ENCODE measurements around the gene TFR2.

TFR2 gene

GRCh38 chr7:100583132-100584053 is 58.0 kb downstream of the TFR2 start:
- no peaks in the 10 kb centered on the region; the same call in 1 of the 2 replicates for H3K4me1 ChIP-seq (ENCODE audit: insufficient read depth, low read length)
- peaks cover 13% of the 10 kb centered on the region; the same call in 1 of the 2 replicates for H3K36me3 ChIP-seq (ENCODE audit: insufficient read depth, low read length)
- no peaks in the 10 kb centered on the region for H3K9me3 ChIP-seq (ENCODE audit: control insufficient read depth, insufficient read depth, low read length)
- H3K9ac ChIP-seq (ENCODE audit: low read depth, low read length), result peak overlapping the region; percentile 32

GRCh38 chr7:100582650-100583049 is 58.7 kb downstream of the TFR2 start:
- Histone ChIP-seq H3K36me3 (ENCODE audit: insufficient read depth, low read length) (peaks cover 13% of the 10 kb centered on the region; the same call in 1 of the 2 replicates), H3K9ac (ENCODE audit: low read depth, low read length) (no peak overlapping the region), H3K4me1 (ENCODE audit: insufficient read depth, low read length) (no peaks in the 10 kb centered on the region; the same call in 1 of the 2 replicates), H3K9me3 (ENCODE audit: control insufficient read depth, insufficient read depth, low read length) (no peaks in the 10 kb centered on the region)

GRCh38 chr7:100582041-100582579 is 59.2 kb downstream of the TFR2 start:
- Histone ChIP-seq H3K36me3 (ENCODE audit: insufficient read depth, low read length) (peaks cover 13% of the 10 kb centered on the region; the same call in 1 of the 2 replicates), H3K4me1 (ENCODE audit: insufficient read depth, low read length) (no peaks in the 10 kb centered on the region; the same call in 1 of the 2 replicates), H3K9ac (ENCODE audit: low read depth, low read length) (no peak overlapping the region)

GRCh38 chr7:100580466-100581283 is 60.7 kb downstream of the TFR2 start:
- H3K36me3 ChIP-seq (ENCODE audit: insufficient read depth, low read length), result peaks cover 13% of the 10 kb centered on the region; the same call in 1 of the 2 replicates
- no peaks in the 10 kb centered on the region; the same call in 1 of the 2 replicates for H3K4me1 ChIP-seq (ENCODE audit: insufficient read depth, low read length)
- no peak overlapping the region for H3K9ac ChIP-seq (ENCODE audit: low read depth, low read length)
- H3K9me3 ChIP-seq (ENCODE audit: control insufficient read depth, insufficient read depth, low read length), result no peaks in the 10 kb centered on the region

More at GRCh38 chr7:100582041-100582579, 59.2 kb downstream of the TFR2 start:
- H3K9me3 ChIP-seq (ENCODE audit: control insufficient read depth, insufficient read depth, low read length), result no peaks in the 10 kb centered on the region

GRCh38 chr7:100578246-100579183 is 62.8 kb downstream of the TFR2 start:
- peaks cover 13% of the 10 kb centered on the region; the same call in 1 of the 2 replicates for H3K36me3 ChIP-seq (ENCODE audit: insufficient read depth, low read length)

GRCh38 chr7:100577507-100577906 is 63.8 kb downstream of the TFR2 start:
- Histone ChIP-seq H3K9ac (ENCODE audit: low read depth, low read length) (no peak overlapping the region), H3K9me3 (ENCODE audit: control insufficient read depth, insufficient read depth, low read length) (no peaks in the 10 kb centered on the region), H3K4me1 (ENCODE audit: insufficient read depth, low read length) (peaks cover 3% of the 10 kb centered on the region; the same call in 1 of the 2 replicates), H3K36me3 (ENCODE audit: insufficient read depth, low read length) (peaks cover 13% of the 10 kb centered on the region; the same call in 1 of the 2 replicates)

More at GRCh38 chr7:100578246-100579183, 62.8 kb downstream of the TFR2 start:
- Histone ChIP-seq H3K9ac (ENCODE audit: low read depth, low read length) (no peak overlapping the region), H3K9me3 (ENCODE audit: control insufficient read depth, insufficient read depth, low read length) (no peaks in the 10 kb centered on the region), H3K4me1 (ENCODE audit: insufficient read depth, low read length) (no peaks in the 10 kb centered on the region; the same call in 1 of the 2 replicates)

GRCh38 chr7:100577103-100577502 is 64.2 kb downstream of the TFR2 start:
- Histone ChIP-seq H3K4me1 (ENCODE audit: insufficient read depth, low read length) (peaks cover 5% of the 10 kb centered on the region; the same call in 1 of the 2 replicates), H3K36me3 (ENCODE audit: insufficient read depth, low read length) (peaks cover 13% of the 10 kb centered on the region; the same call in 1 of the 2 replicates), H3K9me3 (ENCODE audit: control insufficient read depth, insufficient read depth, low read length) (no peaks in the 10 kb centered on the region), H3K9ac (ENCODE audit: low read depth, low read length) (no peak overlapping the region)

GRCh38 chr7:100576384-100576993 is 64.9 kb downstream of the TFR2 start:
- Histone ChIP-seq H3K4me1 (ENCODE audit: insufficient read depth, low read length) (peaks cover 10% of the 10 kb centered on the region; the same call in 1 of the 2 replicates), H3K36me3 (ENCODE audit: insufficient read depth, low read length) (peaks cover 11% of the 10 kb centered on the region; the same call in 1 of the 2 replicates), H3K9ac (ENCODE audit: low read depth, low read length) (no peak overlapping the region), H3K9me3 (ENCODE audit: control insufficient read depth, insufficient read depth, low read length) (no peaks in the 10 kb centered on the region)

GRCh38 chr7:100575746-100576383 is 65.5 kb downstream of the TFR2 start:
- peaks cover 10% of the 10 kb centered on the region; the same call in 1 of the 2 replicates for H3K4me1 ChIP-seq (ENCODE audit: insufficient read depth, low read length)
- H3K36me3 ChIP-seq (ENCODE audit: insufficient read depth, low read length), result peaks cover 7% of the 10 kb centered on the region; the same call in 1 of the 2 replicates
- H3K9ac ChIP-seq (ENCODE audit: low read depth, low read length), result no peak overlapping the region
- no peaks in the 10 kb centered on the region for H3K9me3 ChIP-seq (ENCODE audit: control insufficient read depth, insufficient read depth, low read length)

- H3K36me3 ChIP-seq (ENCODE audit: insufficient read depth, low read length), result 0 out of 2 replicates have a peak, but pooled peaks cover 4% of the 10 kb centered on the region
- peaks cover 10% of the 10 kb centered on the region; the same call in 1 of the 2 replicates for H3K4me1 ChIP-seq (ENCODE audit: insufficient read depth, low read length)
- H3K9ac ChIP-seq (ENCODE audit: low read depth, low read length), result no peak overlapping the region
- H3K9me3 ChIP-seq (ENCODE audit: control insufficient read depth, insufficient read depth, low read length), result no peaks in the 10 kb centered on the region
Measured at GRCh38 chr7:100575206-100575631, 66.1 kb downstream of the TFR2 start.

GRCh38 chr7:100574362-100575205 is 66.8 kb downstream of the TFR2 start:
- H3K9ac ChIP-seq (ENCODE audit: low read depth, low read length), result no peak overlapping the region
- H3K9me3 ChIP-seq (ENCODE audit: control insufficient read depth, insufficient read depth, low read length), result no peaks in the 10 kb centered on the region
- peaks cover 10% of the 10 kb centered on the region; the same call in 1 of the 2 replicates for H3K4me1 ChIP-seq (ENCODE audit: insufficient read depth, low read length)
- 0 out of 2 replicates have a peak, but pooled peaks cover under 1% of the 10 kb centered on the region for H3K36me3 ChIP-seq (ENCODE audit: insufficient read depth, low read length)

Measured in ES-I3 (cell line).